OCI-LY3 (cell line): Measurements from ENCODE around the gene GCA.

Experiments used
- H2AFZ ChIP-seq: fragments of 200-600, 300-600 bp; shearing (Covaris generic); 2 replicates; pipeline ENCODE4 v1.6.0; 2014; ENCODE audit warnings: antibody characterized with exemption, low read depth, low read length
- H3K27ac ChIP-seq: fragments of 200-600, 300-600 bp; sonication (generic); 2 replicates; pipeline ENCODE4 v1.5.1; 2014; ENCODE audit warnings: mild to moderate bottlenecking, low read length, moderate library complexity, mixed read lengths
- H3K27me3 ChIP-seq: fragments of 200-600, 300-600 bp; sonication (generic); 2 replicates; pipeline ENCODE4 v1.6.1; 2014; ENCODE audit warnings: low read depth, low read length, mixed read lengths
- H3K36me3 ChIP-seq: fragments of 200-600, 300-600 bp; sonication (generic); replicated peaks from 2 replicates; pipeline ENCODE3; 2014; ENCODE audit warnings: low read depth, low read length, mixed read lengths
- H3K4me1 ChIP-seq: fragments of 300-600, 200-600 bp; sonication (generic); 2 replicates; pipeline ENCODE4 v1.6.1; 2014; ENCODE audit warnings: low read length, mixed read lengths
- H3K4me2 ChIP-seq: fragments of 200-600, 300-600 bp; sonication (generic); 2 replicates; pipeline ENCODE4 v1.6.1; 2014; ENCODE audit warnings: low read length, mixed read lengths
- H3K4me3 ChIP-seq: fragments of 300-600, 200-600 bp; sonication (generic); 2 replicates; pipeline ENCODE4 v1.5.1; 2014; ENCODE audit warnings: antibody characterized with exemption, mild to moderate bottlenecking, low read length, moderate library complexity
- H3K79me2 ChIP-seq: fragments of 300-600, 200-600 bp; shearing (Covaris generic); 2 replicates; pipeline ENCODE4 v1.6.1; 2014; ENCODE audit warnings: mild to moderate bottlenecking, low read length, mixed read lengths
- H3K9ac ChIP-seq: fragments of 300-600, 200-600 bp; shearing (Covaris generic); 2 replicates; pipeline ENCODE4 v1.6.0; 2014; ENCODE audit warnings: mild to moderate bottlenecking, low read length, moderate library complexity
- H3K9me3 ChIP-seq: fragments of 200-600, 300-600 bp; shearing (Covaris generic); 2 replicates; pipeline ENCODE4 v1.6.1; 2014; ENCODE audit warnings: low read length, mixed read lengths; ENCODE audit not compliant: insufficient read depth
- H4K20me1 ChIP-seq: fragments of 200-600, 300-600 bp; sonication (generic); 2 replicates; pipeline ENCODE4 v1.6.1; 2016; ENCODE audit warnings: low read length, mixed read lengths; ENCODE audit not compliant: insufficient read depth
- CTCF ChIP-seq: fragments of 200-600, 300-600 bp; sonication (generic); IDR thresholded peaks from 2 replicates; pipeline ENCODE4 v1.5.1; 2014; ENCODE audit warnings: antibody characterized with exemption, low read length, low read depth
- EZH2phosphoT487 ChIP-seq: fragments of 200-600 bp; shearing (Covaris generic); IDR thresholded peaks from 2 replicates; pipeline ENCODE4 v1.6.1; 2018; ENCODE audit warnings: antibody characterized with exemption, mixed run types, low read depth

GCA gene

GRCh38 chr2:162327806-162328205 is 16.1 kb upstream of the GCA start:
- Histone ChIP-seq H3K9me3 (no peaks in the 10 kb centered on the region), H3K36me3 (peaks cover 4% of the 10 kb centered on the region), H3K4me1 (no peaks in the 10 kb centered on the region), H2AFZ (no peak overlapping the region), H3K27ac (no peak overlapping the region), H3K9ac (no peak overlapping the region), H4K20me1 (no peaks in the 10 kb centered on the region), H3K4me2 (no peak overlapping the region), H3K4me3 (no peak overlapping the region), H3K79me2 (no peaks in the 10 kb centered on the region), H3K27me3 (no peaks in the 10 kb centered on the region)
- TF ChIP-seq EZH2phosphoT487 (no peak), CTCF (no peak)

GRCh38 chr2:162328424-162329157 is 15.3 kb upstream of the GCA start:
- H3K27ac ChIP-seq, result no peak overlapping the region
- H3K9me3 ChIP-seq, result no peaks in the 10 kb centered on the region
- TF ChIP-seq EZH2phosphoT487 (no peak), CTCF (no peak)
- H3K4me2 ChIP-seq, result no peak overlapping the region
- no peaks in the 10 kb centered on the region for H3K27me3 ChIP-seq
- H3K79me2 ChIP-seq, result no peaks in the 10 kb centered on the region
- no peaks in the 10 kb centered on the region for H3K4me1 ChIP-seq
- H3K36me3 ChIP-seq, result peaks cover 4% of the 10 kb centered on the region
- H3K4me3 ChIP-seq, result no peak overlapping the region
- no peak overlapping the region for H3K9ac ChIP-seq
- no peaks in the 10 kb centered on the region for H4K20me1 ChIP-seq
- no peak overlapping the region for H2AFZ ChIP-seq

GRCh38 chr2:162330881-162331280 is 13.1 kb upstream of the GCA start:
- no peaks in the 10 kb centered on the region for H4K20me1 ChIP-seq
- H3K4me3 ChIP-seq, result no peak overlapping the region
- peaks cover 4% of the 10 kb centered on the region for H3K36me3 ChIP-seq
- H3K27me3 ChIP-seq, result no peaks in the 10 kb centered on the region
- H3K4me2 ChIP-seq, result no peak overlapping the region
- no peak overlapping the region for H2AFZ ChIP-seq
- no peak overlapping the region for H3K27ac ChIP-seq
- H3K4me1 ChIP-seq, result no peaks in the 10 kb centered on the region
- H3K79me2 ChIP-seq, result no peaks in the 10 kb centered on the region
- TF ChIP-seq EZH2phosphoT487 (no peak), CTCF (no peak)
- H3K9me3 ChIP-seq, result no peaks in the 10 kb centered on the region
- no peak overlapping the region for H3K9ac ChIP-seq

GRCh38 chr2:162333968-162334367 is 10.0 kb upstream of the GCA start:
- no peaks in the 10 kb centered on the region for H3K36me3 ChIP-seq
- H3K27me3 ChIP-seq, result no peaks in the 10 kb centered on the region
- H3K4me2 ChIP-seq, result no peak overlapping the region
- H3K27ac ChIP-seq, result no peak overlapping the region
- no peaks in the 10 kb centered on the region for H3K79me2 ChIP-seq
- no peaks in the 10 kb centered on the region for H3K4me1 ChIP-seq
- no peak overlapping the region for H3K9ac ChIP-seq
- no peaks in the 10 kb centered on the region for H4K20me1 ChIP-seq
- no peak overlapping the region for H2AFZ ChIP-seq
- TF ChIP-seq CTCF, result peak; percentile 77
- TF ChIP-seq EZH2phosphoT487, result no peak
- H3K9me3 ChIP-seq, result no peaks in the 10 kb centered on the region
- H3K4me3 ChIP-seq, result no peak overlapping the region
